HPDE6-E6E7 (cell line): ENCODE results near the gene KCNT1.

Experiments
- DNase-seq: peaks from one replicate; pipeline ENCODE4 v3.0.0; 2011; ENCODE audit warnings: missing footprints; ENCODE audit errors: extremely low spot score

KCNT1 gene

DNA sequence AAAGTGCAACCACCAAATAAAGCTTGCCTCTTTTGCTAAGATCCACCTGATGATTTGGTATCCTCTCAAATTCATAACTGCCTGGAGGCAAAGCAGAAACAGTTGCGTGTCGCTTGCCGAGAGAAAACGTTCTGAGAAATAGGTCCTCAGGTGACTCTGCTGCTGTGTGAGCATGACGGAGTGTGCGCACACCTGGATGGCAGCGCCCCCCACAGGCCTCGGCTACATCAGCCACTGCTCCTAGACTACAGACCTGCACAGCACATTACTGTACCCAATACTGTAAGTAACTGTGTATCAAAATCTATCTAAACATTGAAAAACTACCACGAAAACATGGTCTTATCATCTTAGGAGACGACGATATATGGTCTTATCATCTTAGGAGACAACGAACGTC is 117.9 kb downstream of the KCNT1 start:
- no peak for DNase-seq

GRCh38 chr9:135820661-135821060 is 118.7 kb downstream of the KCNT1 start:
- DNase-seq, result no peak

GRCh38 chr9:135821116-135821515 is 119.1 kb downstream of the KCNT1 start:
- no peak for DNase-seq

- DNase-seq, result no peak
These were observed 119.9 kb downstream of the KCNT1 start for GRCh38 chr9:135821733-135822373.

- no peak for DNase-seq
These were observed 120.4 kb downstream of the KCNT1 start for GRCh38 chr9:135822374-135822755.

GRCh38 chr9:135823036-135823435 is 121.1 kb downstream of the KCNT1 start:
- no peak for DNase-seq

DNA sequence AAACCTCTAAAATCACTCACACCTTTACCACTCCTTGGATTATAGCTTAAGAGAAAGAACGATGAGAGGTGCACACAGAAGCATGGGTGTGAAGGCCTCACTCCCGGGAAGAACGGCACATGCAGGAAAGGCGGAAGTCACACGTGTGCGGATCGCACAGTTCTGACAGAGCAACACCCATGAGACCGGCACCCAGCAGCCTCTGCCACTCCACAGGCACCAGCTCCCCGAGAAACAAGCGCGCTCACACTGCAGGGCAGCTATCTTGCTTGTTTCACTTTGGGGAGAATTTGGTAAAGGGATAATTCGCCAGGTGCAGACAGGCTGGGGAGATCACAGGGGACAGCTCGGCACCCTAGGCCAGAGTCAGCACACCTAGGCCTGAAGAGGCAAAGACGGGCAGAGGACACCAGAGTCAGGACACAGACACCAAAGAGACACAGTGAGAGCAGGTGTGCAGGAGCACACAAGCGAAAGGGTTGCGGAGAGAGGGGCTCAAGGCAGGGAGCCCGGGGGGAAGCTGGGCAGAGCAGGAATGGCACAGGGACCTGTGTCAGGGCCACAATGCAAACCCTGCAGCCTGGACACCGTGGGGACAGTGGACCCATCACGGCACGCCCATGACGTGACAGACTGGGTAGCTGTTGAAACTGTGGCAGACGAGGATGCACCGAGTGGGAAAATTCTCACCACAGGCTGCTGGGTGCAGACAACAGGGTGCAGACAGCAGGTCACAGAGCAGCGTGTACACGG is 123.6 kb downstream of the KCNT1 start:
- DNase-seq, result no peak

DNA sequence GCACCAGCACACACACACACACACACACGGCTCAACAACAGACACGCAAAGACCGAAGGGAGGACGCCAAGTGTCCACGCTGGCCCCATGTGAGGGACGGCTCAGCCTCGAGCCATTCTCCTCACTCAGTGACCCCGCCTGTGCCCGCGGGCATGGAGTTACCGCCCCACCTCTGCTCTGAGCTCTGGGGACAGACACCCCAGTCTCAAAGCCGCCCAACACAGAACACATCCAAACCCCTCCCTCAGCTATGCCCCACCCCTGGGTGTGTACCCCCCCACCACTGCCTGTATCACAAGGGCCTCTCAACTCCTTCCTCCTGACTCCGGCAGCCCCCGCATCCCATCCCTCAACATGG is 124.2 kb downstream of the KCNT1 start:
- DNase-seq, result no peak

DNA sequence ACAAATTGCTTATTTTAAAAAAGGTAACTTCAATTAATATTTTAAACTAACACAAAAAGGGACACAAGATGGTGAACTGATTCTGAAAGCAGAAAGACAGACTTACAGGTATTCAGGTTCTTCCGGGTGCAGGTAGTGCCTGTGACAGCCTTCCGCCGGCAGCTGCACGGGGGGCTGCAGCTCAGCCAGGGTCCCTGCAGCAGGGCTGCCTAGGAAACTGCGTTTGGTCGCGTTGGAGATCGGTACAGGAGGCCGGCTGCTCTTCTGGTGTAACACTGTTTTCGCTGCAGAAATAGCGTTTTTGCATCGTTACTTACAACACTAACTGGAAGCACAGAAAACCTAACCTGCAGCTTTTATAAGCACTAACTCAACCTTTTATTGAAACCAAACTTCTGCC is 125.3 kb downstream of the KCNT1 start:
- no peak for DNase-seq

GRCh38 chr9:135827866-135828580 is 126.0 kb downstream of the KCNT1 start:
- no peak for DNase-seq

DNA sequence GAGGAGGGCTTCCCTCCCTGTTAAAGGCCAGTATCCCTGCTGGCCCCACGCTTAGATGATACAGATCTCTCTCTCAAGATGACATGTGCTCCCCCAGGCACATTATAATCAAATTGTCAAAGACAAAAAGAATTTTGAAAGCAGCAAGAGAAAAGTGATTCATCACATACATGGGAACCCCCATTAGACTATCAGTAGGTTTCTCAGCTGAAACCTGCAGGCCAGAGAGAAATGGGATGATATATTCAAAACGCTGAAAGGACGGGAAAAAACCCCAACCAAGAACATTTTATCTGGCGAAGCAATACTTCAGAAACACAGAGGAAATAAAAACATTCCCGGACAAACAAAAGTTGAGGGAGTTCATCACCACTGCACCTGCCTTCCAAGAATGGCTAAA is 126.7 kb downstream of the KCNT1 start:
- DNase-seq, result no peak

GRCh38 chr9:135830496-135830895 is 128.5 kb downstream of the KCNT1 start:
- DNase-seq, result no peak

GRCh38 chr9:135833864-135834263 is 131.9 kb downstream of the KCNT1 start:
- no peak for DNase-seq

- no peak for DNase-seq
These were observed 133.1 kb downstream of the KCNT1 start for GRCh38 chr9:135835131-135835530.

DNA sequence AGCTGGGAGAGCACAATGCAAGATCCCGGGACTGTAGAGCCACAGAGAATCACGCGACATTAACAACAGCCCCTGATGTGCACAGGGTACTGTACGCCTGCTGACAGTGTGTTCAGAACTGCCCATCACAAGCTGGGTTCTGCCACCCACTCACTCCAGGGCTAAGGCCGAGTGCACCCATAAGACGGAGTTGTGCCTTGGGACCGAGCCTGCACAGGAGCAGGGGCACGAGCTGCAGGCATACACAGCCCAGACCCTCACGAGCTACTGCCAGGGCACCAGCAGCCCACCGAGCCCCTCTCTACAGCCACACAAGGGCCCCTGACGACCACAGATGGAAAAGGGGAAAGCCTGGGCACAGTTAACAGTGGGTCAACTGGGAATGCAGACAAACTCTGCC is 137.5 kb downstream of the KCNT1 start:
- no peak for DNase-seq

DNA sequence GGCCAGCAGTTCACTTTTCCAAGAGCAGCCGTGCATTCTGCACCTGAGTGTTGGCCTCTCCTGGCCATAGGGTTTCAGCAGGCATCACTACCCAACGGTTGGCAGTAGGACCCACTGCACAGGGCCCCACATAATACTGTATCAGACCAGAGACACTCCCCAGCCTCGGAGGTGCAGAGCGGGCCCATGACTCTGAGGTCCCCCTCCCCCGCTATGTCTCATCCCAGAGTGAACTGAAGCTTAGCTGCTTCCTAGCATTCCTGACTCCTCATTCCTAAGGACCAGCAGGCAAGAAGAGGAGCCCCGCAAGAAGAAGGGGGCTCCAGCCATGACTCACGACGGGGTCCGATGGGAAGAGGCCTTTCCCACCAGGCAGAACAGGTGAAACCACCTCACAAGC is 138.1 kb downstream of the KCNT1 start:
- DNase-seq, result no peak

- DNase-seq, result no peak
These were observed 138.6 kb downstream of the KCNT1 start for GRCh38 chr9:135840539-135840938.
